Amniotic epithelial cell (primary cell): ENCODE measurements around the gene TMA16.

Experiments
- DNase-seq: peaks from one replicate; pipeline ENCODE4 v3.0.0-alpha.2; 2010; ENCODE audit warnings: low read depth

The TMA16 gene

GRCh38 chr4:163563592-163563991 lies 69.1 kb downstream of the TMA16 start:
- no peak for DNase-seq

- no peak for DNase-seq
Measured at GRCh38 chr4:163564221-163564720, 69.8 kb downstream of the TMA16 start.

- no peak for DNase-seq
Measured at GRCh38 chr4:163565226-163566135, 71.0 kb downstream of the TMA16 start.

- no peak for DNase-seq
Measured at GRCh38 chr4:163566257-163566796, 71.8 kb downstream of the TMA16 start.

GRCh38 chr4:163568843-163569242 lies 74.4 kb downstream of the TMA16 start:
- DNase-seq, result no peak
